GM12878 (cell line): ENCODE measurements around the gene RAB7B. TPM values are rescaled to one million over a fixed set of nuclear protein-coding genes. Genes with fewer than 3 reads are reported as not detected.
A peak's percentile ranks its signal among the peaks of the same experiment; 100 is the strongest.

ENCODE experiments used
- ATAC-seq: fragments of 200-7000 bp; cut with Tn5 transposase; 3 replicates; pipeline ENCODE4 v1.9.1; 2020; ENCODE audit warnings: mild to moderate bottlenecking, moderate library complexity
- BruUV-seq: library from RNA; stranded (reverse); fragments of 400-500 nt; replicated peaks from 2 replicates; lab custom pipeline; 2021; lab: Mats Ljungman, UMichigan
- CTCF ChIA-PET: fragments of 300-600 bp; sonication (Branson Sonifier 250); formaldehyde crosslinking; extraction: SDS; loops from one replicate; lab custom pipeline; 2021; ENCODE audit warnings: inconsistent platforms; lab: Yijun Ruan, JAX
- POLR2A ChIA-PET: fragments of 350-600 bp; formaldehyde crosslinking; extraction: SDS; loops from one replicate; lab custom pipeline; 2021; ENCODE audit warnings: inconsistent platforms; lab: Charles Lee
- RAD21 ChIA-PET: fragments of 300-600 bp; sonication (Branson Sonifier 250); formaldehyde crosslinking; loops from one replicate; lab custom pipeline; 2023; ENCODE audit warnings: antibody characterized with exemption; ENCODE audit not compliant: unreplicated experiment; lab: Charles Lee
- SMC1A ChIA-PET: fragments of 300-600 bp; sonication (Branson Sonifier 250); formaldehyde crosslinking; loops from one replicate; lab custom pipeline; 2023; ENCODE audit not compliant: unreplicated experiment, uncharacterized antibody; lab: Charles Lee
- DNase-seq: peaks from one replicate; pipeline ENCODE4 v3.0.0-alpha.2; 2011; ENCODE audit warnings: low read depth, low spot score
- FAIRE-seq: peaks from 3 replicates; lab custom pipeline; 2011; peaks lifted over from hg19 to GRCh38; lab: Jason Lieb, UNC
- H2AFZ ChIP-seq: 2 replicates; pipeline ENCODE4 v1.6.0; 2011; ENCODE audit warnings: low read depth, low read length, control low read depth; ENCODE audit not compliant: control insufficient read depth
- H3K27ac ChIP-seq: 2 replicates; pipeline ENCODE4 v1.5.1; 2011; ENCODE audit warnings: control low read depth; ENCODE audit not compliant: control insufficient read depth, insufficient read depth
- H3K27me3 ChIP-seq, 2 experiments: replicated peaks in 1 of 2; 2 replicates each; pipeline versions ENCODE4 v1.6.0 to v1.6.1; 2011; ENCODE audit warnings: low read length in 1 of 2; ENCODE audit not compliant: control insufficient read depth in 2 of 2, insufficient read depth in 2 of 2
- H3K36me3 ChIP-seq, 2 experiments: 2 replicates each; pipeline ENCODE4 v1.5.1; 2011; ENCODE audit warnings: low read length in 1 of 2; ENCODE audit not compliant: control insufficient read depth in 2 of 2, insufficient read depth in 2 of 2
- H3K4me1 ChIP-seq: 2 replicates; pipeline ENCODE4 v1.6.1; 2011; ENCODE audit warnings: mild to moderate bottlenecking, low read length, moderate library complexity, mixed read lengths; ENCODE audit not compliant: control insufficient read depth, insufficient read depth
- H3K4me2 ChIP-seq: 2 replicates; pipeline ENCODE4 v1.6.0; 2011; ENCODE audit warnings: control low read depth; ENCODE audit not compliant: control insufficient read depth, insufficient read depth
- H3K4me3 ChIP-seq: fragments of 200-600 bp; sonication (generic); 2 replicates; pipeline ENCODE4 v1.5.1; 2016
- H3K79me2 ChIP-seq: 2 replicates; pipeline ENCODE4 v1.6.0; 2011; ENCODE audit warnings: low read length; ENCODE audit not compliant: control insufficient read depth, insufficient read depth
- H3K9ac ChIP-seq: 2 replicates; pipeline ENCODE4 v1.8.0; 2011; ENCODE audit warnings: low read length, control low read depth, mixed read lengths; ENCODE audit not compliant: control insufficient read depth, insufficient read depth
- H3K9me3 ChIP-seq: replicated peaks from 3 replicates; pipeline ENCODE4 v1.5.1; 2011; ENCODE audit warnings: mild to moderate bottlenecking, low read length; ENCODE audit not compliant: control insufficient read depth, insufficient read depth
- H4K20me1 ChIP-seq: 2 replicates; pipeline ENCODE4 v1.6.0; 2011; ENCODE audit not compliant: control insufficient read depth, insufficient read depth
- ATF7 ChIP-seq: fragments of 450-650 bp; IDR thresholded peaks from 2 replicates; pipeline ENCODE4 v1.6.1; 2016; ENCODE audit warnings: low read depth, mild to moderate bottlenecking
- BMI1 ChIP-seq: fragments of 450-650 bp; IDR thresholded peaks from 2 replicates; pipeline ENCODE4 v1.6.1; 2016; ENCODE audit warnings: mild to moderate bottlenecking, moderate library complexity, borderline replicate concordance
- DPF2 ChIP-seq: fragments of 450-650 bp; IDR thresholded peaks from 2 replicates; pipeline ENCODE4 v1.6.1; 2017; ENCODE audit warnings: mild to moderate bottlenecking
- GATAD2B ChIP-seq: fragments of 450-650 bp; conservative IDR thresholded peaks from 2 replicates; pipeline ENCODE4 v1.6.1; 2017; ENCODE audit warnings: low read depth, mild to moderate bottlenecking, moderate library complexity
- IRF3 ChIP-seq: fragments of 450-650 bp; IDR thresholded peaks from 2 replicates; pipeline ENCODE4 v1.6.1; 2014; ENCODE audit warnings: mild to moderate bottlenecking
- MXI1 ChIP-seq: fragments of 150-350 bp; IDR thresholded peaks from 2 replicates; pipeline ENCODE4 v1.6.1; 2011; ENCODE audit warnings: low read depth, mild to moderate bottlenecking, inconsistent platforms, low read length, improper control_type of control experiment
- PAX5 ChIP-seq: IDR thresholded peaks from 2 replicates; pipeline ENCODE4 v1.6.1; 2011; ENCODE audit warnings: low read depth, low read length, borderline replicate concordance
- POLR2A ChIP-seq: IDR thresholded peaks from 2 replicates; pipeline ENCODE4 v1.6.1; 2011; ENCODE audit warnings: low read depth, mild to moderate bottlenecking, low read length
- POLR2AphosphoS5 ChIP-seq: IDR thresholded peaks from 2 replicates; pipeline ENCODE4 v1.6.1; 2011; ENCODE audit warnings: mild to moderate bottlenecking, low read length, inconsistent platforms
- RAD51 ChIP-seq: fragments of 450-650 bp; IDR thresholded peaks from 2 replicates; pipeline ENCODE4 v1.6.1; 2016; ENCODE audit warnings: moderate library complexity, mild to moderate bottlenecking, inconsistent platforms
- RFX5 ChIP-seq: IDR thresholded peaks from 2 replicates; pipeline ENCODE4 v1.6.1; 2011; ENCODE audit warnings: low read depth, low read length, improper control_type of control experiment
- SIN3A ChIP-seq: IDR thresholded peaks from 2 replicates; pipeline ENCODE4 v1.6.1; 2012; ENCODE audit warnings: low read depth, low read length, improper control_type of control experiment
- SMARCA5 ChIP-seq: fragments of 450-650 bp; IDR thresholded peaks from 2 replicates; pipeline ENCODE4 v1.6.1; 2017; ENCODE audit warnings: mild to moderate bottlenecking
- TBL1XR1 ChIP-seq: IDR thresholded peaks from 2 replicates; pipeline ENCODE4 v1.6.1; 2012; ENCODE audit warnings: low read depth, low read length, improper control_type of control experiment
- YY1 ChIP-seq: IDR thresholded peaks from 2 replicates; pipeline ENCODE4 v1.6.1; 2011; ENCODE audit warnings: low read depth, mild to moderate bottlenecking, low read length
- ZBTB33 ChIP-seq: fragments of 450-650 bp; IDR thresholded peaks from 2 replicates; pipeline ENCODE4 v1.6.1; 2017; ENCODE audit warnings: mild to moderate bottlenecking
- ZNF687 ChIP-seq: fragments of 450-650 bp; IDR thresholded peaks from 2 replicates; pipeline ENCODE4 v1.6.1; 2017; ENCODE audit warnings: mild to moderate bottlenecking, moderate library complexity
- WGBS: methylation state at CpG from one replicate; pipeline ENCODE4 v1.1.6; 2016; ENCODE audit warnings: low lambda C conversion rate; ENCODE audit not compliant: insufficient replicate concordance, insufficient coverage; ENCODE audit errors: missing lambda C conversion rate; 5-methylcytosine and 5-hydroxymethylcytosine counted together
- in situ Hi-C: fragments of 300-500 bp; cut with MboI; formaldehyde crosslinking; loops from 9 replicates; pipeline ENCODE4 v1.14.3; 2018; ENCODE audit warnings: mixed read lengths
- intact Hi-C: fragments of 100-400 bp; cut with micrococcal nuclease; formaldehyde crosslinking; loops from one replicate; pipeline ENCODE4 v1.14.2; 2022; ENCODE audit not compliant: unreplicated experiment
- polyA plus RNA-seq, 11 experiments: library from polyadenylated mRNA; depleted of rRNA in 4 of 11; unstranded in 6 of 11; stranded (reverse) in 5 of 11; fragments of >200 nt; fragmentation: Nextera tagmentation in 4 of 11; fragmentation: Illumina TruSeq in 1 of 11; extraction: Ambion mirVana in 4 of 11; extraction: Trizol in 1 of 11; gene quantifications; 1 replicate in 1 of 11; 2 replicates in 10 of 11; pipeline versions ENCODE4 v1.2.1 to v1.2.3, GENCODE V29; 2011 to 2016; ENCODE audit warnings: inconsistent platforms in 2 of 11, missing spikeins in 2 of 11, low read depth in 1 of 11
- total RNA-seq, 4 experiments: library from RNA; depleted of rRNA in 3 of 4; stranded (reverse); fragments of >200 nt in 3 of 4; fragmentation: Illumina TruSeq in 1 of 4; extraction: Trizol in 1 of 4; gene quantifications; 2 replicates each; pipeline versions ENCODE4 v1.2.1 to v1.2.3, GENCODE V29; 2013 to 2021

RAB7B gene
- total and polyA plus RNA-seq, 10 of the 15 experiments (the other 5 are each of a cell fraction or from before 2014, with no cell fraction given) = 0.09 TPM; not detected in 9

- RAD21 ChIA-PET = interaction anchor here (0.9 kb wide), 1 partner anchor 19 kb away, joined by 4 read pairs; no protein-coding TSS in a partner anchor
- peaks cover 17% of the 10 kb centered on the region for H3K4me1 ChIP-seq
- CTCF ChIA-PET = interaction anchor here (0.9 to 2.2 kb wide), 6 partner anchors 14 to 94 kb away, joined by 3 to 10 read pairs (median 4); no protein-coding TSS in a partner anchor
- WGBS = 8% methylated on average over 17 of the region's 17 CpGs
- no peak overlapping the region for H3K27ac ChIP-seq
- H3K9me3 ChIP-seq = no peaks in the 10 kb centered on the region
- no peaks in the 10 kb centered on the region for H3K27me3 ChIP-seq
- H4K20me1 ChIP-seq = no peaks in the 10 kb centered on the region
- H3K4me3 ChIP-seq = no peak overlapping the region
- intact Hi-C loops = no loop called here
- no peaks in the 10 kb centered on the region for H3K36me3 ChIP-seq
- ATAC-seq = peak; percentile 99
- POLR2A ChIA-PET = interaction anchor here (0.6 to 0.8 kb wide), 2 partner anchors 18 to 317 kb away, joined by 3 read pairs; no protein-coding TSS in a partner anchor
- DNase-seq = peak; percentile 66
- H3K79me2 ChIP-seq = no peaks in the 10 kb centered on the region
- no TSS peak for BruUV-seq
- in situ Hi-C loops = no loop called here
- FAIRE-seq = peak; percentile 92
- H2AFZ ChIP-seq = peak overlapping the region; percentile 59
- H3K9ac ChIP-seq = no peak overlapping the region
- H3K4me2 ChIP-seq = peak overlapping the region; percentile 58
- SMC1A ChIA-PET = interaction anchor here (0.7 to 1.6 kb wide), 6 partner anchors 19 to 94 kb away, joined by 3 to 8 read pairs (median 4); no protein-coding TSS in a partner anchor
- TF ChIP-seq POLR2A (peak; percentile 55), YY1 (no peak), TBL1XR1 (no peak), PAX5 (peak; percentile 24; the same call in 1 of the 2 replicates), SIN3A (no peak), MXI1 (peak; percentile 24; the same call in 1 of the 2 replicates), DPF2 (peak; percentile 86), GATAD2B (peak; percentile 92), IRF3 (no peak), RAD51 (0 out of 2 replicates have a peak, but pooled peaks have one; percentile 29), BMI1 (peak; percentile 44; the same call in 1 of the 2 replicates), ATF7 (peak; percentile 77), ZBTB33 (no peak), ZNF687 (peak; percentile 76), RFX5 (no peak), SMARCA5 (0 out of 2 replicates have a peak, but pooled peaks have one; percentile 12), POLR2AphosphoS5 (no peak)
Observed at GRCh38 chr1:206012086-206012859, 9.1 kb upstream of the RAB7B start.
